Retina (tissue), 1 donor: Measurements from ENCODE around the gene MINDY4.

Source experiments
- DNase-seq: peaks from one replicate; pipeline ENCODE4 v3.0.0-alpha.2; 2016

The MINDY4 gene

DNA sequence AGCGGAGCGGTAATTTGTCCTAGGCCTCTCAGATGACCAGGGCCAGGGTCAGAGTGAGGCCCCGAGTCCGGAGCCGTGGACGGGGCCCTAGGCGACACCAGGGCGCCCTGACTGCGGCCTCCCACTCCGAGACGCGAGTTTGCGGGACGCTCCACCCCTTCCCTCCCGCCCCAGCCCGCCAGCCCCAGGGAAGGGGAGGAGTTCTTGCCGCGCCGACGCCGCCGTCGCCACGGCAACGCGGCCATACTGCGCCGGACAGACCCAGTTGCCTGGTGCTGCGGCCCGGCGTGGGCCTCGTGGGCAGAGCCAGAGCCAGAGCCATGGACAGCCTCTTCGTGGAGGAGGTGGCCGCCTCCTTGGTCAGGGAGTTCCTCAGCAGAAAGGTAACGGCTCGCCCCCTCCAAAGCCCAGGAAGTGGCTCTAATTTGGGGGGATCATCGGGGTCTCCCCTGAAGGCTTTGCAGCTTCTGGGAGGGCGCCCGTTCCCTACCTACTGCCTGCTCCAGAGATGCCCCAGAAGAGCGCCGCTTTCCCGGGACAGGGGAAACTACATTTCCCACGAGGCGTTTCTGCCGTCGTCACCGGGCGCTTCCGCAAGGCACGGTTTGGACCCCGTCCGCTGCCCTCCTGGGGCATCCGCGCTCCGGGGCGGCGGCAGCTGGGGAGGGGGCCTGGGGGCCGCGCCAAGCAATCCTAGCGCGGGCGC lies at the start of gene MINDY4:
Gene MINDY4 (plus strand): TSS at position 244 of the 706 bp plus-strand sequence. CDS start 77 bp downstream, at position 321.
- DNase-seq: peak; percentile 93

- no peak for DNase-seq
Observed at GRCh38 chr7:30722187-30722586, 49.0 kb upstream of the MINDY4 start.

DNA sequence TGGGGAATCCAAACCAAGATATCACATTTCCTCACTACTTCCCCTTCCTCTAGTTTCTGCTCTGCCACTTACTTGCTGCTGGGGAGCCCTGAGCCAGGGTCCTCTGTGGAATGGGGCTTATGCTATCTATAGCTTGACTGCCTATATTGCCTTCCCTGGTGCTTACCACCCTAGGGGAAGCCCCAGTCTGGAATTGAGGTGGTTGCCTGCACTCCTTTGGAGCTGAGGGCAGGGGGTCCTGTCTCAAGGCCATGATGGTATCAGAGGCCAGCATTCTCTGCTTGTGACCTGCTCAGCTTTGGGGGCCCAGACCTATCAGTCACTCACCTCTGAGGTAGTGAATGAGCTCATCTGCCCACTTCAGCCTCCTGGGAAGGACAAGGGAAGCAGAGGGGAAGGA lies 48.5 kb upstream of the MINDY4 start:
- no peak for DNase-seq

- no peak for DNase-seq
Observed at GRCh38 chr7:30723776-30724175, 47.4 kb upstream of the MINDY4 start.

GRCh38 chr7:30726296-30727006 lies 44.8 kb upstream of the MINDY4 start:
- DNase-seq: no peak

DNA sequence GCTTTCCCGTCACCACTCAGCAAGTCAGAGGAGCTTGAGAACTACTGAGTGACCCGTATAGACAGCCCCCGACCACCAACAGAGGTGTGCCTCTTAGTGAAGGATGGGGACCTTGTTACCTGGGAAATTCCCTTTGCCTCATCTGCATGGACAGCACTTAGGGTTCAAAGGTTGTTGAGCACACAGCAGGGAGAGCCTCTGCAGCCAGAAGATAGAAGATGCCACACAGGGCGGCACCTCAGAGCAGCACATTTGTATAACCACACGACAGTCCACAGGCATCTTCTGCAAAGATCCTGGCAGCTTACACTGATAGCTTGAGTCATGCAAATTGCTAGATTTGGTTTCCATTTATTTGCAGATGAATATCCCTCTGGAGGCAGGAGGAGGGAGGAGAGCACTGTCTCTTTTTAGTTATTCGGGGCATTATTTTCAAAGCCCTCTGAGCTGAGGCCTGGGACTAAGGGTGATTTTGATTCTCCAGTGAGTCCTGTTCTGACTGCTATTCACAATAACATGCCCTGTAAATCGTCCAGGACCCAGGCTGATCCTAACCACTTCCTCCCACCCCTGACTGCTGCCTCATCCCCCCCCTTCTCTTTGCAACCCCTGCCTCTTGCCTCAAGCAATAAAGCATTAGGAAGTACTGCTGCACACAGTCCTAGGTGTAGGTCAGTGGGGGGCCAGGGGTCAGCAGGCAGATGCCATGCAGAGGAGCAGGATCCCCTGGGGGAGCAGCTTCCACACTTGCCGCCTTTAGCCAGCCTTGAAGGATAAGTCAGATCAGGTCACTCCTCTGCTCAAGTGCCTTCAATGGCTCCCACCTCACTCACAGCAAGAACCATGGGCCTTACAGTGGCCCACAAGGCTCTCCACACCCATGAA lies 43.9 kb upstream of the MINDY4 start:
- DNase-seq: no peak

DNA sequence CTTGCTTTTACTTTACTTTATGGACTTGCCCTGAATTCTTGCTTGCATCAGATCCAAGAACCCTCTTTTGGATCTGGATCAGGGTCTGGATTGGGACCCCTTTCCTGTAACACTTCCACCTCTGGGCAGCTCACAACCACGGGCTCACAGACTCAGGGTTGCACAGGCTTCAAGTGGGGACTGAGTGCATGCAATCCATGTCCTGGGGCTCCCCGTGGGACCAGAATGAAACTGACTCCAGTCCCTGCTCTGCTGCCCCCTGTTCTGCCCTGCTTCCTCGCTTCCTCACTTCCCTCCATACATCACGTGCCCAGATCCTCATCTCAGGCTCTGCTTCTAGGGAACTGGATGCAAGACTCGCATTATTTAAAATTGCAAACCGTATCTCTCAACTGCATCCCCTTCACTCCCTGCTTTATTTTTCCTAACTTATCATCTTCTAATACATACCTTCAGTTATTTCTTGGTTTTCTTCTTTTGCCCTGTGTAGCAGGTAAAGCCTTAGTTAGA lies 42.6 kb upstream of the MINDY4 start:
- DNase-seq: no peak

- no peak for DNase-seq
Observed at GRCh38 chr7:30729642-30730041, 41.6 kb upstream of the MINDY4 start.

- no peak for DNase-seq
Observed at GRCh38 chr7:30730097-30730496, 41.1 kb upstream of the MINDY4 start.

GRCh38 chr7:30730996-30731395 lies 40.2 kb upstream of the MINDY4 start:
- DNase-seq: no peak

DNA sequence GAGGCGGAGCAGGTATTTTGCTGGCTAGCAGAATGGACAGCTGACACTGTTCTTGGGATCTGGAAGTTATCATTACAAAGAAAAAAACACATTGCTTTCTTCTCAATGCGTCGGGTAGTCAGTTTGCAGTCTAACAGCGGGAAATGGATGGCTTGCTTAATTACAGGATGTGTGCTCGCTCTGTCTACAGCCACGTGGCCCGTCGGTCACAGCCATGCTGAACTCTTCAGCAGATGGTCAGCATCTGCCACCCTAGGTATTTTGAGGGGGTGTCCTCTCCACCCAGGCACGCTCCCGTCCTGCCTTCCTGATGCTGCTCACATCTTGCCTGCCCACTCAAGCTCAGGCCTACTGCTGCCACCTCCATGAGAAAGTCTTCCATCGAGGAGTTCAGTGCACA lies 39.6 kb upstream of the MINDY4 start:
- peak; percentile 36 for DNase-seq

DNA sequence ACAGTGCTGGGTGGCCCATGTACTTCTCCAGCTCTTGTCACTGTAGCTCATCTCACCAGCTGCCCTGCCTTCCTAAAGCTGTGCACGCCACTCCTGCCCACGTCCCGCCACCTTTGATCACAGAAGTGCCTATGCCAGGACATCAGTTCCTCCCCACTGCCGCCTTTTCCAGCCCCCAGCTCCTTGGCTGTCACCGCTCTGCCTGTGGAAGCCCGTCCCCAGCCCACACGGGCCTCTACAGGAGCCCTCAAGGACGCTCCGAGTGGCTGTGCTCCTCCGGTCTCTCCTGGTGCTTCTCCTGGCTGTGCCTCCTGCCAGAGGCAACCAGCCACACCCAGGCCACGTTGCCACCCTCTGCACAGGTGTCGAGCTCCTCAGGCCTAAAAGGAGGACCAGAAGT lies 38.6 kb upstream of the MINDY4 start:
- DNase-seq: no peak

- no peak for DNase-seq
Observed at GRCh38 chr7:30733216-30733615, 38.0 kb upstream of the MINDY4 start.

- no peak for DNase-seq
Observed at GRCh38 chr7:30733691-30734090, 37.5 kb upstream of the MINDY4 start.

- peak; percentile 46 for DNase-seq
Observed at GRCh38 chr7:30734497-30734896, 36.7 kb upstream of the MINDY4 start.

GRCh38 chr7:30735631-30736030 lies 35.6 kb upstream of the MINDY4 start:
- DNase-seq: no peak

DNA sequence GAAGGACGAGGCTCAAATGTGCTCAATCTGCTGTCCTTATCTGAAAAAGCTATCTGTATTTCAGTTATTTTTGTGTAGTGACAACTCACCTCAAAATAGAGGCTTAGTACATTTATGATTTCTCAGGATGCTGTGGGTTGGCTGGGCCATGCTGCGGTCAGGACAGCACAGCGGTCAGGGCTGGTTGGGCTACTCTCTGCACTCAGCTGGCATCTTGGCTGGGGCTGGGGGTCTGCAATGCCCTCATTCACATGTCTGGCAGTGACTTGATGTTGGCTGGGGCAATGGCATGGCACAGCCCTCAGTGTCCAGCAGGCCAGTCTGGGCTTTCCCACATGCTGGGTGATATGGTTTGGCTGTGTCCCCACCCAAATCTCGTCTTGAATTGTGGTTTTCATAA lies 34.9 kb upstream of the MINDY4 start:
- DNase-seq: no peak

GRCh38 chr7:30738026-30738915 lies 32.9 kb upstream of the MINDY4 start:
- no peak for DNase-seq

- no peak for DNase-seq
Observed at GRCh38 chr7:30739691-30740090, 31.5 kb upstream of the MINDY4 start.

- DNase-seq: peak; percentile 89
Observed at GRCh38 chr7:30740417-30741181, 30.6 kb upstream of the MINDY4 start.

DNA sequence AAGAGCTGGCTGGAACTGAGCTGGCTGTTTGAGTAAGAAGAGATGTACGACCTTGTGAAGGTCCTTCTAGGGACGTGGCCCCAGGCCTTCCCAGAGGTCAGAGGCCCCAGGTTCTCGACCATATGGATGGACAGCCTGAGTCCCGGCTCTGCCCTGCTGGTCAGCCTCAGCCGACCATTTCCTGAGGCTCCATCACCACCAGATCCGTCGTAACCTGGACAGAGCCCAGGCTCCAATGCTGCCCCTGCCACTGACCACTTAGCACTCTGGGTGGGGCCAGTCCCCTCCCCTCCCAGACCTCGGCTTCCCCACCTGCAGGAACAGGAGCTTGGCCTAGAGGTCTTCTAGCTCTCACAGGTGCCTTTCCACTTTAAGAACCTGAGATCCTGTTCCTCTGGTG lies 29.9 kb upstream of the MINDY4 start:
- DNase-seq: no peak
